Stimulated activated naive B cell treated with anti-CD40 and anti-IgM and Interleukin-4, amounts not matched to agents 10 μg/mL and 1 μg/mL and 100 μg/mL, for 72 hours (primary cell): ENCODE measurements around the gene RNF115.
"Not testable (repeated sequence)": the region's sequence is repeated elsewhere in the genome, so short reads cannot be mapped to it uniquely, and the experiment has no call there.

Experiments
- ATAC-seq, 2 donors: fragments of 150-1000 bp; cut with Tn5 transposase; replicated peaks; 2 replicates each; pipeline ENCODE4 v1.10.0; 2021; ENCODE audit warnings: moderate library complexity in 1 of 2
- DNase-seq: peaks from one replicate; pipeline ENCODE4 v3.0.0; 2021
- H3K27ac Mint-ChIP-seq: one replicate; pipeline ENCODE4 v1.8.0; 2022; ENCODE audit warnings: mild to moderate bottlenecking, mixed read lengths
- H3K27me3 Mint-ChIP-seq, 2 donors: one replicate each; pipeline ENCODE4 v1.8.0; 2022; ENCODE audit warnings: mixed read lengths in 2 of 2
- H3K36me3 Mint-ChIP-seq, 2 donors: one replicate each; pipeline ENCODE4 v1.8.0; 2022; ENCODE audit warnings: mixed read lengths in 2 of 2, mild to moderate bottlenecking in 1 of 2
- H3K4me1 Mint-ChIP-seq, 2 donors: one replicate each; pipeline ENCODE4 v1.8.0; 2022; ENCODE audit warnings: mixed read lengths in 2 of 2, mild to moderate bottlenecking in 1 of 2
- H3K4me3 Mint-ChIP-seq, 2 donors: one replicate each; pipeline ENCODE4 v1.8.0; 2022; ENCODE audit warnings: mild to moderate bottlenecking in 2 of 2, mixed read lengths in 2 of 2, moderate library complexity in 1 of 2
- H3K9me3 Mint-ChIP-seq, 2 donors: one replicate each; pipeline ENCODE4 v1.8.0; 2022; ENCODE audit warnings: mixed read lengths in 2 of 2, mild to moderate bottlenecking in 1 of 2

Gene RNF115

GRCh38 chr1:145805057-145805456, 18.8 kb downstream of the RNF115 start:
- DNase-seq, result no peak
- Mint-ChIP-seq H3K4me1 (peaks cover 32 to 54% of the 10 kb centered on the region in 2 donors), H3K27ac (no peak overlapping the region), H3K4me3 (no peak overlapping the region), H3K27me3 (no peaks in the 10 kb centered on the region), H3K9me3 (no peaks in the 10 kb centered on the region), H3K36me3 (peaks cover 3 to 8% of the 10 kb centered on the region in 2 donors)
- ATAC-seq, result no peak

- H3K4me1 Mint-ChIP-seq, result peaks cover 34 to 57% of the 10 kb centered on the region in 2 donors
- peaks cover 0 to 2% of the 10 kb centered on the region in 2 donors for H3K9me3 Mint-ChIP-seq
- DNase-seq (no peak), ATAC-seq (no peak)
- no peak overlapping the region for H3K27ac Mint-ChIP-seq
- no peaks in the 10 kb centered on the region for H3K27me3 Mint-ChIP-seq
- no peak overlapping the region for H3K4me3 Mint-ChIP-seq
- peaks cover 8 to 14% of the 10 kb centered on the region in 2 donors for H3K36me3 Mint-ChIP-seq
Observed at GRCh38 chr1:145804235-145805045, 19.5 kb downstream of the RNF115 start.

GRCh38 chr1:145799806-145800205, 24.1 kb downstream of the RNF115 start:
- Mint-ChIP-seq H3K27me3 (no peaks in the 10 kb centered on the region), H3K4me3 (no peak overlapping the region), H3K27ac (no peak overlapping the region), H3K9me3 (peaks cover 13 to 19% of the 10 kb centered on the region in 2 donors), H3K36me3 (peaks cover 37 to 52% of the 10 kb centered on the region in 2 donors), H3K4me1 (peaks cover 30 to 54% of the 10 kb centered on the region in 2 donors)
- no peak for DNase-seq
- no peak for ATAC-seq

GRCh38 chr1:145796753-145797152, 27.1 kb downstream of the RNF115 start:
- H3K36me3 Mint-ChIP-seq, result peaks cover 50 to 68% of the 10 kb centered on the region in 2 donors
- H3K27me3 Mint-ChIP-seq, result no peaks in the 10 kb centered on the region
- no peak overlapping the region for H3K4me3 Mint-ChIP-seq
- ATAC-seq (no peak), DNase-seq (no peak)
- H3K4me1 Mint-ChIP-seq, result peaks cover 15 to 33% of the 10 kb centered on the region in 2 donors
- H3K9me3 Mint-ChIP-seq, result peaks cover 13 to 19% of the 10 kb centered on the region in 2 donors
- H3K27ac Mint-ChIP-seq, result peak overlapping the region; percentile 21

GRCh38 chr1:145795257-145795881, 28.5 kb downstream of the RNF115 start:
- Mint-ChIP-seq H3K36me3 (peaks cover 50 to 60% of the 10 kb centered on the region in 2 donors), H3K27me3 (no peaks in the 10 kb centered on the region), H3K4me3 (no peak overlapping the region), H3K27ac (no peak overlapping the region), H3K9me3 (peaks cover 13 to 19% of the 10 kb centered on the region in 2 donors), H3K4me1 (peaks cover 8 to 21% of the 10 kb centered on the region in 2 donors)
- DNase-seq, result no peak
- ATAC-seq, result no peak

GRCh38 chr1:145792484-145792883, 31.4 kb downstream of the RNF115 start:
- Mint-ChIP-seq H3K4me3 (no peak overlapping the region), H3K27ac (no peak overlapping the region), H3K27me3 (no peaks in the 10 kb centered on the region), H3K9me3 (peaks cover 8 to 12% of the 10 kb centered on the region in 2 donors), H3K36me3 (peaks cover 37 to 45% of the 10 kb centered on the region in 2 donors), H3K4me1 (peaks cover 6 to 16% of the 10 kb centered on the region in 2 donors)
- DNase-seq, result no peak
- ATAC-seq, result no peak

GRCh38 chr1:145791860-145792259, 32.0 kb downstream of the RNF115 start:
- H3K36me3 Mint-ChIP-seq, result peaks cover 33 to 40% of the 10 kb centered on the region in 2 donors
- not testable (repeated sequence) for H3K27ac Mint-ChIP-seq, DNase-seq

GRCh38 chr1:145788580-145788979, 35.3 kb downstream of the RNF115 start:
- no peak for ATAC-seq
- no peak overlapping the region for H3K4me3 Mint-ChIP-seq
- H3K27me3 Mint-ChIP-seq, result no peaks in the 10 kb centered on the region
- H3K9me3 Mint-ChIP-seq, result no peaks in the 10 kb centered on the region
- H3K27ac Mint-ChIP-seq, result no peak overlapping the region
- peaks cover 2 to 13% of the 10 kb centered on the region in 2 donors for H3K4me1 Mint-ChIP-seq
- H3K36me3 Mint-ChIP-seq, result peaks cover 14 to 23% of the 10 kb centered on the region in 2 donors
- DNase-seq, result no peak

More at GRCh38 chr1:145791860-145792259, 32.0 kb downstream of the RNF115 start:
- not testable (repeated sequence) for H3K4me3 Mint-ChIP-seq, ATAC-seq, H3K27me3 Mint-ChIP-seq, H3K9me3 Mint-ChIP-seq
- peaks cover 3 to 16% of the 10 kb centered on the region in 2 donors for H3K4me1 Mint-ChIP-seq

GRCh38 chr1:145786271-145786670, 37.6 kb downstream of the RNF115 start:
- H3K36me3 Mint-ChIP-seq, result peaks cover 12 to 19% of the 10 kb centered on the region in 2 donors
- DNase-seq, result no peak

GRCh38 chr1:145785547-145785946, 38.3 kb downstream of the RNF115 start:
- no peak for ATAC-seq
- Mint-ChIP-seq H3K36me3 (peaks cover 12 to 24% of the 10 kb centered on the region in 2 donors), H3K27me3 (no peaks in the 10 kb centered on the region), H3K4me1 (peaks cover 2 to 6% of the 10 kb centered on the region in 2 donors), H3K4me3 (no peak overlapping the region), H3K9me3 (no peaks in the 10 kb centered on the region), H3K27ac (no peak overlapping the region)
- no peak for DNase-seq

More at GRCh38 chr1:145786271-145786670, 37.6 kb downstream of the RNF115 start:
- Mint-ChIP-seq H3K4me1 (peaks cover 2 to 6% of the 10 kb centered on the region in 2 donors), H3K9me3 (no peaks in the 10 kb centered on the region), H3K27me3 (no peaks in the 10 kb centered on the region), H3K4me3 (no peak overlapping the region), H3K27ac (no peak overlapping the region)
- no peak for ATAC-seq

- Mint-ChIP-seq H3K9me3 (no peaks in the 10 kb centered on the region), H3K27me3 (no peaks in the 10 kb centered on the region), H3K4me1 (peaks cover 2 to 6% of the 10 kb centered on the region in 2 donors), H3K36me3 (peaks cover 12 to 24% of the 10 kb centered on the region in 2 donors), H3K4me3 (no peak overlapping the region), H3K27ac (no peak overlapping the region)
- ATAC-seq, result no peak
- DNase-seq, result no peak
Observed at GRCh38 chr1:145784409-145784808, 39.5 kb downstream of the RNF115 start.

GRCh38 chr1:145782272-145783099, 41.4 kb downstream of the RNF115 start:
- ATAC-seq (no peak), DNase-seq (no peak)
- H3K4me3 Mint-ChIP-seq, result no peak overlapping the region
- no peak overlapping the region for H3K27ac Mint-ChIP-seq
- H3K27me3 Mint-ChIP-seq, result no peaks in the 10 kb centered on the region
- H3K9me3 Mint-ChIP-seq, result no peaks in the 10 kb centered on the region
- peaks cover 8 to 19% of the 10 kb centered on the region in 2 donors for H3K36me3 Mint-ChIP-seq
- peaks cover 2 to 6% of the 10 kb centered on the region in 2 donors for H3K4me1 Mint-ChIP-seq

GRCh38 chr1:145778146-145778540, 45.8 kb downstream of the RNF115 start:
- Mint-ChIP-seq H3K36me3 (peaks cover 13 to 24% of the 10 kb centered on the region in 2 donors), H3K27ac (no peak overlapping the region), H3K4me1 (peaks cover 0 to 10% of the 10 kb centered on the region in 2 donors), H3K4me3 (no peak overlapping the region), H3K9me3 (no peaks in the 10 kb centered on the region), H3K27me3 (no peaks in the 10 kb centered on the region)
- ATAC-seq (no peak), DNase-seq (no peak)
